Stimulated activated CD4-positive, alpha-beta T cell treated with anti-CD3 and anti-CD28 coated beads, Interleukin-1b, Interleukin-23, amount 100 ng/mL, for 1 hour (primary cell): ENCODE results near the gene ADPRHL1.
"Not testable (repeated sequence)": the region's sequence is repeated elsewhere in the genome, so short reads cannot be mapped to it uniquely, and the experiment has no call there.

Source experiments
- DNase-seq, 2 donors: peaks; one replicate each; pipeline ENCODE4 v3.0.0-alpha.2; 2020; ENCODE audit warnings: low read depth in 2 of 2

The ADPRHL1 gene

GRCh38 chr13:113455384-113455783, 2.1 kb upstream of the ADPRHL1 start:
- no peak for DNase-seq

- no peak for DNase-seq
These were observed 1.6 kb upstream of the ADPRHL1 start for GRCh38 chr13:113454936-113455335.

GRCh38 chr13:113452466-113452865, 822 bp downstream of the ADPRHL1 start:
- no peak for DNase-seq

DNA sequence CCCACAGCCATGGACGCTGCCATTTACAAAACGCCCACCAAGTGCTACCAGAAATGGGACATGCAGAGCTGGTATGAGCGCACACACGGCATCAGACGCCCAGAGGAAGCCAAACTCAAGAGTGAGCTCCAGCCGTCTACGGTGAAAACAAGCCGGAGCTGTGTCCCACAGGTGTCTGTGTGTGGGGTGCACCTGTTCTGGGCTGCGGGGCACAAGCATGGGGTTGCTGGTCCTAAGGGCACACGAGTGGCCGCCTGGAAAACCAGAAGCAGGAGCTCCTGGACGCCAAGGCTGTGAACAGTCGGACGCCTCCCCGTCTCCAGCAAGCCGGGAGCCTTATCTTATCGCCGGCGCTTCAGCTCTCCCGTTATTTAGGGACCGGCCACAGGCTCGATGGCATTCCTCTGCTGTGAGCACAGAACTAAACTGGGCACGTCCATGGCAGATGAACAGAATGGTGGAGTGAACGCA, 1.3 kb downstream of the ADPRHL1 start:
- no peak for DNase-seq

- DNase-seq: not testable (repeated sequence)
These were observed 2.2 kb downstream of the ADPRHL1 start for GRCh38 chr13:113450861-113451620.

GRCh38 chr13:113450348-113450744, 2.9 kb downstream of the ADPRHL1 start:
- not testable (repeated sequence) for DNase-seq

GRCh38 chr13:113449693-113450347, 3.5 kb downstream of the ADPRHL1 start:
- no peak for DNase-seq

- peak in 1 of 2 donors; percentile 47 for DNase-seq
These were observed 4.2 kb downstream of the ADPRHL1 start for GRCh38 chr13:113448885-113449692.

DNA sequence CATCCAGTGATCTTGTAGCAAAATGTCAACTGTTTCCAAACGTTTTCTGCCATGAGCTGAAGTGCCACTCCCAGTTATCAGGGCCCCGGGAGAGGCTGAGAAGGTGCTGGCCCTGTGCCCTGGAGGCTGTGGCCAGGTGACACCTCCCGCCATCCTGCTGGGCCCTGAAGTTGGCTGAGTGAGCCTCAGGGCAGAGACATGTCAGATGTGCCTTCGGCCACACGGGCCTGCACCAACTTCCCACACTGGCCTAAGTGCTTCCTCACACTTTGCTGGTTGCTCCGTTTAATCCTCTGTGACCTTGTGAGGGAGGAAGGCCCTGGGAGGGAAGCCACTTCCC, 4.8 kb downstream of the ADPRHL1 start:
- DNase-seq: no peak

DNA sequence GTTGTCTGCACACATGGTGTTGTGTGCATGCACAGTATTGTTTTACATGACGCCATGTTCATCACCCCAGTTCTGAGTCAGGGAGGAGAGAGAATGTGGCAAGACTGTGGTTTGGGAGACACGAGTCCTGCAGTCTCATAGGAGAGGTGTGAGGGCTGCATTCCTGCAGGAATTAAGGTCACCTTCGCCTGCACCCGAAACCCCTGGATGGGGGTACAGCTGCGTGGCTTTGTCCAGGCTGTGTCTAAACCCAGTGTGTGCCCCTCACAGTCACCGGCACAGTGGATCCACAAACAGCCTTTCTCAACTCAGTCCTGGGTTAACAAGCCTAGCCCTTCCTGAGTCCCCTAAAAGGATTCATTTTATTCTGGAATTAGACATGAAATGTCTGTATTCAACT, 5.7 kb downstream of the ADPRHL1 start:
- no peak for DNase-seq

GRCh38 chr13:113446488-113446854, 6.8 kb downstream of the ADPRHL1 start:
- DNase-seq: no peak

- DNase-seq: no peak
These were observed 7.3 kb downstream of the ADPRHL1 start for GRCh38 chr13:113445791-113446487.

DNA sequence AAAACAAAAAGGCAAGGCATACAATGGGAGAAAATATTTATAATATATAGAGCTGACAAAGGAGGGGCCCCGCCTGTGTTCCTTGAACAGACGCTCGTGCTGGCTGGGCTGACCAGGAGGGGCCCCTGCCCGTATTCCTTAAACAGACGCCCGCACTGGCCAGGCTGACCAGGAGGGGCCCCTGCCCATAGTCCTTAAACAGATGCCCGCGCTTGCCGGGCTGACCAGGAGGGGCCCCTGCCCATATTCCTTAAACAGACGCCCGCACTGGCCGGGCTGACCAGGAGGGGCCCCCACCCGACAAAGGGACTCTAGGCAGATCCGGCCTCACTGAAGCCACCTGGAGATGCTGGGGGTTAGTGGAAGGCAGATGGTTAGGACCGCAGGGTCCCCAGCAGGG, 9.3 kb downstream of the ADPRHL1 start:
- DNase-seq: no peak

- DNase-seq: no peak
These were observed 10.3 kb downstream of the ADPRHL1 start for GRCh38 chr13:113442985-113443362.

GRCh38 chr13:113442354-113442984, 10.8 kb downstream of the ADPRHL1 start:
- no peak for DNase-seq

GRCh38 chr13:113441661-113442060, 11.6 kb downstream of the ADPRHL1 start:
- DNase-seq: no peak

DNA sequence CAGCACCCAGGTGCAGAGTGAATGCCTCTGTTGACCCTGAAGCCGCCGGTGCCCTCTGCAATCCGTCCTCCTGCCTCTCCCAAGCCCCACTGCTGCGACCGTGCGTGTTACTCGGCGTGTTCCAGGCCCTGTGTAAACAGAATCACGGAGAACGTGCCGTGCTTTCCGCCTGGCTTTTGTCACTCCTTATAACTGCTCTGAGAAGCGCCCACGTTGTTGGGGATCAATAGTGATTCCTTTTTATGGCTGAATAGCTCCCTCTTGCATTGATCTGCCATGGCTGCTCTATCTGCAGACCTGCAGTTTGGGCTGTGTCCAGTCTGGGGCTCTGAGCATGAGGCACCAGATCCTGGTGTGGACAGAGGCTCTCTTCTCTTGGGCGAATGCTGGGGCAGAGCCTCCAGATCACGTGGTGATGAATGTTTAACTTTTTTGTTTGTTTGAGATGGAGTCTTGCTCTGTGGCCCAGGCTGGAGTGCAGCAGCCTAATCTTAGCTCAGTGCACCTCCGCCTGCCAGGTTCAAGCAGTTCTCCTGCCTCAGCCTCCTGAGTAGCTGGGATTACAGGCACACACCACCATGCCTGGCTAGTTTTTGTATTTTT, 15.8 kb downstream of the ADPRHL1 start:
- DNase-seq: no peak

DNA sequence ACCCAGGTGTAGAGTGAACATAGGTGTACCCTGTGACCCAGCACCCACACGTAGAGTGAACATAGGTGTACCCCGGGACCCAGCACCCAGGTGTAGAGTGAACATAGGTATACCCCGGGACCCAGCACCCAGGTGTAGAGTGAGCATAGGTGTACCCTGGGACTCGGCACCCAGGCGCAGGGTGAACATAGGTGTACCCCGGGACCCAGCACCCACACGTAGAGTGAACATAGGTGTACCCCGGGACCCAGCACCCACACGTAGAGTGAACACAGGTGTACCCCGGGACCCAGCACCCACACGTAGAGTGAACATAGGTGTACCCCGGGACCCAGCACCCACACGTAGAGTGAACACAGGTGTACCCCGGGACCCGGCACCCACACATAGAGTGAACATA, 16.4 kb downstream of the ADPRHL1 start:
- not testable (repeated sequence) for DNase-seq

DNA sequence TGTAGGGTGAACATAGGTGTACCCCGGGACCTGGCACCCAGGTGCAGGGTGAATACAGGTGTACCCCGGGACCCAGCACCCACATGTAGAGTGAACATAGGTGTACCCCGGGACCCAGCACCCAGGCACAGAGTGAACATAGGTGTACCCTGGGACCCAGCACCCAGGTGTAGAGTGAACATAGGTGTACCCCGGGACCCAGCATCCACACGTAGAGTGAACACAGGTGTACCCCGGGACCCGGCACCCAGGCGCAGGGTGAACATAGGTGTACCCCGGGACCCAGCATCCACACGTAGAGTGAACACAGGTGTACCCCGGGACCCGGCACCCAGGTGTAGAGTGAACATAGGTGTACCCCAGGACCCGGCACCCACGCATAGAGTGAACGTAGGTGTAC, 17.4 kb downstream of the ADPRHL1 start:
- not testable (repeated sequence) for DNase-seq

DNA sequence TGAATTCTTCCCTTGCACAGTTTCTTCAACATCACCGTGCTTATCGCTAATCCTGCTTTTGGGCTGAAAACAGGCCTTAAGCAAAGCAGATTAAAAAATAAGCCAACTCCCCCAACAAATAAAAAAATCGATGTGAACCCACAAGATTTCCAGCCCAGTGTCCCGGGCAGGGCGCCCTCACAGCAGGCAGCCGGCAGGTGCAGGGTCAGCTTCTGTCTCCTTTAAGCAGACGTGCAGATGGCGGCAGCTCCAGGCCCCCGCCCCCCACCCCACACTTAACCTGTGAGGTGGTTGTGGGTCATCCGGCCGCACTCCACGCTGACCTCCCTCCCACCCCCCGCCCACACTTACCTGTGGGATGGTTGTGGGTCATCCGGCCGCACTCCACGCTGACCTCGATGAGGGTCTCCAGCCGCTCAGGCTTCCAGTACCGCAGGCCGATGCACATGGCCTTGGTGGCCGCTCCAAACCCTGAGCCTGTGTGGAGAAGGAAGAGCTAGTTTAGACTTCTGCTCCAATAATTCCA, 19.8 kb downstream of the ADPRHL1 start:
- no peak for DNase-seq
